ENCODE measurements around the gene MCOLN3. TPM values are rescaled to one million over a fixed set of nuclear protein-coding genes. Genes with fewer than 3 reads are reported as not detected.

Gene MCOLN3
- total RNA-seq, 1 donor from 2014 or later = 0.47 TPM

DNA sequence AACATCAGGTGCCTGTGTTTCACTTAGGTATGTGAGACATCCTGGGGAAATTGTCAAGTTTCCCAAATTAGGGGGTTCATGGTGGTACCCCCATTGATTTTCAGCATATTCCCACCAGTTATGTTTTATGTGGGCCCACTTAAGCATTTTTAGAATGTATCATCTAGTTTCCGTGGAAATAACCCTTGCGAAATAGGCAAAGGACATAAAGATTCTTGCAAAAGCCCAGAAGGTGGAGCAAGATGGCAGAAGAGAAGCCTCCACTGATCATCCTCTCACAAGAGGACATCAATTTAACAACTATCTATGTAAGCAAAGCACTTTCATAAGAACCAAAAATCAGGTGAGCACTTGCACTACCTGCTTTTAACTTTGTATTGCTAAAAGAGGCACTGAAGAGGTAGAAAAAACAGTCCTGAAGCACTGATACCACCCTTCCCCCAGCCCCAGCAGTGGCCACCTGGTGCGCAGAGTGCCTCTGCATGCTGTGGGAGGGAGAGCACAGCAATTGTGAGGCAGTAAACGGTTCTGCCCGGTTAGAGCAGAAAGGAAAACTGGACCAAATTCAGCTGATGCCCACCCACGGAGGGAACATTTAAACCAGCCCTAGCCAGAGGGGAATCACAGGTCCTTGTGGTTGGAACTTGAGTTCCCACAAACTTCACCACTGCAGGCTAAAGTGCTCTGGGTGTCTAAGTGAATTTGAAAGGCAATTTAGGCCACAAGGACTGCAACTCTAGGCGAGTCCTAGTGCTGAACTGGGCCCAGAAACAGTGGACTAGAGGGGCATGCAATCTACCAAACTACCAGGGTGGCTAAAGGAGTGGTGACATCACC lies 74.6 kb downstream of the MCOLN3 start:
- Histone ChIP-seq H3K4me3 (no peak overlapping the region), H3K27me3 (no peaks in the 10 kb centered on the region), H3K27ac (no peak overlapping the region), H2AFZ (replicated peaks) (peak overlapping the region; percentile 89), H3K4me2 (no peak overlapping the region), H3K9ac (no peak overlapping the region), H3K9me3 (ENCODE audit: low read depth) (no peaks in the 10 kb centered on the region), H4K20me1 (ENCODE audit: low read depth) (no peaks in the 10 kb centered on the region), H3K4me1 (no peaks in the 10 kb centered on the region), H3K36me3 (no peaks in the 10 kb centered on the region), H3F3A (ENCODE audit: low read depth) (no peaks in the 10 kb centered on the region), H3K79me2 (ENCODE audit: low read depth) (no peaks in the 10 kb centered on the region)
- H3K4me1 Mint-ChIP-seq = no peaks in the 10 kb centered on the region
- H3K27me3 Mint-ChIP-seq (ENCODE audit: insufficient read depth, low read depth) = peaks cover 6% of the 10 kb centered on the region
- H3K9me3 Mint-ChIP-seq = peaks cover under 1% of the 10 kb centered on the region
- no peak overlapping the region for H3K27ac Mint-ChIP-seq
- H3K4me3 Mint-ChIP-seq = no peak overlapping the region
- TF ChIP-seq EZH2 (IDR thresholded peaks at IDR 0.05) = no peak
- TF ChIP-seq, protein P1, sequence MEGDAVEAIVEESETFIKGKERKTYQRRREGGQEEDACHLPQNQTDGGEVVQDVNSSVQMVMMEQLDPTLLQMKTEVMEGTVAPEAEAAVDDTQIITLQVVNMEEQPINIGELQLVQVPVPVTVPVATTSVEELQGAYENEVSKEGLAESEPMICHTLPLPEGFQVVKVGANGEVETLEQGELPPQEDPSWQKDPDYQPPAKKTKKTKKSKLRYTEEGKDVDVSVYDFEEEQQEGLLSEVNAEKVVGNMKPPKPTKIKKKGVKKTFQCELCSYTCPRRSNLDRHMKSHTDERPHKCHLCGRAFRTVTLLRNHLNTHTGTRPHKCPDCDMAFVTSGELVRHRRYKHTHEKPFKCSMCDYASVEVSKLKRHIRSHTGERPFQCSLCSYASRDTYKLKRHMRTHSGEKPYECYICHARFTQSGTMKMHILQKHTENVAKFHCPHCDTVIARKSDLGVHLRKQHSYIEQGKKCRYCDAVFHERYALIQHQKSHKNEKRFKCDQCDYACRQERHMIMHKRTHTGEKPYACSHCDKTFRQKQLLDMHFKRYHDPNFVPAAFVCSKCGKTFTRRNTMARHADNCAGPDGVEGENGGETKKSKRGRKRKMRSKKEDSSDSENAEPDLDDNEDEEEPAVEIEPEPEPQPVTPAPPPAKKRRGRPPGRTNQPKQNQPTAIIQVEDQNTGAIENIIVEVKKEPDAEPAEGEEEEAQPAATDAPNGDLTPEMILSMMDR (IDR thresholded peaks at IDR 0.05) = no peak
- TF ChIP-seq EZH2phosphoT487 (IDR thresholded peaks at IDR 0.05) = no peak
- no peaks in the 10 kb centered on the region for H3K36me3 Mint-ChIP-seq
- no peak for DNase-seq (ENCODE audit: low spot score)

GRCh38 chr1:84972377-84972987 lies 75.8 kb downstream of the MCOLN3 start:
- H3K79me2 ChIP-seq (ENCODE audit: low read depth) = no peaks in the 10 kb centered on the region
- Mint-ChIP-seq H3K4me3 (no peak overlapping the region), H3K9me3 (no peaks in the 10 kb centered on the region), H3K4me1 (no peaks in the 10 kb centered on the region), H3K27ac (no peak overlapping the region), H3K36me3 (no peaks in the 10 kb centered on the region), H3K27me3 (ENCODE audit: insufficient read depth, low read depth) (peaks cover 6% of the 10 kb centered on the region)
- no peak overlapping the region for H3K9ac ChIP-seq
- no peaks in the 10 kb centered on the region for H4K20me1 ChIP-seq (ENCODE audit: low read depth)
- H3K36me3 ChIP-seq = no peaks in the 10 kb centered on the region
- TF ChIP-seq, protein P1 (IDR thresholded peaks at IDR 0.05) = no peak
- TF ChIP-seq EZH2 (IDR thresholded peaks at IDR 0.05) = no peak
- no peak for TF ChIP-seq EZH2phosphoT487 (IDR thresholded peaks at IDR 0.05)
- no peak overlapping the region for H3K4me3 ChIP-seq
- H3F3A ChIP-seq (ENCODE audit: low read depth) = no peaks in the 10 kb centered on the region
- H3K27me3 ChIP-seq = no peaks in the 10 kb centered on the region
- no peak overlapping the region for H2AFZ ChIP-seq (replicated peaks)
- H3K27ac ChIP-seq = no peak overlapping the region
- no peak overlapping the region for H3K4me2 ChIP-seq
- DNase-seq (ENCODE audit: low spot score) = no peak
- H3K4me1 ChIP-seq = no peaks in the 10 kb centered on the region
- H3K9me3 ChIP-seq (ENCODE audit: low read depth) = no peaks in the 10 kb centered on the region

GRCh38 chr1:84971957-84972356 lies 76.3 kb downstream of the MCOLN3 start:
- Histone ChIP-seq H2AFZ (replicated peaks) (no peak overlapping the region), H3K79me2 (ENCODE audit: low read depth) (no peaks in the 10 kb centered on the region), H3K9me3 (ENCODE audit: low read depth) (no peaks in the 10 kb centered on the region), H3K4me2 (no peak overlapping the region), H3K4me3 (no peak overlapping the region), H3K27ac (no peak overlapping the region), H3K36me3 (no peaks in the 10 kb centered on the region), H3F3A (ENCODE audit: low read depth) (no peaks in the 10 kb centered on the region), H3K27me3 (no peaks in the 10 kb centered on the region), H3K9ac (no peak overlapping the region), H4K20me1 (ENCODE audit: low read depth) (no peaks in the 10 kb centered on the region), H3K4me1 (no peaks in the 10 kb centered on the region)
- no peak overlapping the region for H3K4me3 Mint-ChIP-seq
- H3K4me1 Mint-ChIP-seq = no peaks in the 10 kb centered on the region
- TF ChIP-seq, protein P1 (IDR thresholded peaks at IDR 0.05) = no peak
- TF ChIP-seq EZH2phosphoT487 (IDR thresholded peaks at IDR 0.05) = no peak
- TF ChIP-seq EZH2 (IDR thresholded peaks at IDR 0.05) = no peak
- H3K27me3 Mint-ChIP-seq (ENCODE audit: insufficient read depth, low read depth) = peaks cover 6% of the 10 kb centered on the region
- H3K27ac Mint-ChIP-seq = no peak overlapping the region
- no peak for DNase-seq (ENCODE audit: low spot score)
- H3K36me3 Mint-ChIP-seq = no peaks in the 10 kb centered on the region
- no peaks in the 10 kb centered on the region for H3K9me3 Mint-ChIP-seq

Measured in neural progenitor cell (in vitro differentiated cells).